ENCODE measurements around the gene MSL3B.
"Not testable (repeated sequence)": the region's sequence is repeated elsewhere in the genome, so short reads cannot be mapped to it uniquely, and the experiment has no call there.

The MSL3B gene

DNA sequence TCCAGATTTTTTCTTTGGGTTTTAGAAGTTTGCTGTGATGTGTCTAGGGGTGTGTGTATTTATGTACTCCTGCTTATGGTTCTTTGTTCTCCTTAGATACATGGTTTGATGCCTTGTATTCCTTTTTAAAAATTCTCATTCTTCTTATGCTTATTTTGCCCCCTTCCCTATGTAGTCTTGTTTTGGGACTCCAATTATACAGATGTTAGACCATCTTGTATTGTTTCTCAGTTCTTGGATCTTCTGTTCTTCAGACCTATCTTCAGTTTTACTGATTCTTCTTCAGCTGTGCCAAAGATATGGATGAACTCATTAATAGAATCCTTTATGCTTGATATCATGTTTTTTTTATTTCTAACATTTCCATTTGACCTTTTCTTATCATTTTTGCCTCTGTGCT is 14.2 kb upstream of the MSL3B start:
- H3K9me3 ChIP-seq (ENCODE audit: control insufficient read depth in 4 of 4, low read length in 3 of 4), result peaks cover 0 to 10% (median 6%) of the 10 kb centered on the region in 4 donors
- H3K9ac ChIP-seq (ENCODE audit: low read depth in 1 of 2, low read length in 2 of 2), result no peak overlapping the region
- no peak overlapping the region for H3K4me3 ChIP-seq (ENCODE audit: low read depth in 1 of 3, low read length in 3 of 3)
- TF ChIP-seq JUND (IDR thresholded peaks at IDR 0.05), result no peak
- no peak for TF ChIP-seq FOXA2 (IDR thresholded peaks at IDR 0.05)
- TF ChIP-seq, protein P1, sequence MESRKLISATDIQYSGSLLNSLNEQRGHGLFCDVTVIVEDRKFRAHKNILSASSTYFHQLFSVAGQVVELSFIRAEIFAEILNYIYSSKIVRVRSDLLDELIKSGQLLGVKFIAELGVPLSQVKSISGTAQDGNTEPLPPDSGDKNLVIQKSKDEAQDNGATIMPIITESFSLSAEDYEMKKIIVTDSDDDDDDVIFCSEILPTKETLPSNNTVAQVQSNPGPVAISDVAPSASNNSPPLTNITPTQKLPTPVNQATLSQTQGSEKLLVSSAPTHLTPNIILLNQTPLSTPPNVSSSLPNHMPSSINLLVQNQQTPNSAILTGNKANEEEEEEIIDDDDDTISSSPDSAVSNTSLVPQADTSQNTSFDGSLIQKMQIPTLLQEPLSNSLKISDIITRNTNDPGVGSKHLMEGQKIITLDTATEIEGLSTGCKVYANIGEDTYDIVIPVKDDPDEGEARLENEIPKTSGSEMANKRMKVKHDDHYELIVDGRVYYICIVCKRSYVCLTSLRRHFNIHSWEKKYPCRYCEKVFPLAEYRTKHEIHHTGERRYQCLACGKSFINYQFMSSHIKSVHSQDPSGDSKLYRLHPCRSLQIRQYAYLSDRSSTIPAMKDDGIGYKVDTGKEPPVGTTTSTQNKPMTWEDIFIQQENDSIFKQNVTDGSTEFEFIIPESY (IDR thresholded peaks at IDR 0.05), result no peak
- no peak for TF ChIP-seq HNF4A (conservative IDR thresholded peaks at IDR 0.05)
- TF ChIP-seq SP1 (IDR thresholded peaks at IDR 0.05), result no peak
- DNase-seq (ENCODE audit: low spot score), result no peak
- H3K27me3 ChIP-seq (ENCODE audit: control insufficient read depth in 4 of 4, insufficient read depth in 4 of 4, low read length in 3 of 4), result no peaks in the 10 kb centered on the region
- peaks cover 0 to 2% (median 0%) of the 10 kb centered on the region in 4 donors for H3K36me3 ChIP-seq (ENCODE audit: control insufficient read depth in 4 of 4, insufficient read depth in 3 of 4, low read depth in 1 of 4, low read length in 3 of 4)
- H3K27ac ChIP-seq (ENCODE audit: low read depth in 1 of 2, low read length in 2 of 2), result no peak overlapping the region
- H3K4me1 ChIP-seq (ENCODE audit: control insufficient read depth in 4 of 4, insufficient read depth in 4 of 4, low read length in 3 of 4), result no peaks in the 10 kb centered on the region

DNA sequence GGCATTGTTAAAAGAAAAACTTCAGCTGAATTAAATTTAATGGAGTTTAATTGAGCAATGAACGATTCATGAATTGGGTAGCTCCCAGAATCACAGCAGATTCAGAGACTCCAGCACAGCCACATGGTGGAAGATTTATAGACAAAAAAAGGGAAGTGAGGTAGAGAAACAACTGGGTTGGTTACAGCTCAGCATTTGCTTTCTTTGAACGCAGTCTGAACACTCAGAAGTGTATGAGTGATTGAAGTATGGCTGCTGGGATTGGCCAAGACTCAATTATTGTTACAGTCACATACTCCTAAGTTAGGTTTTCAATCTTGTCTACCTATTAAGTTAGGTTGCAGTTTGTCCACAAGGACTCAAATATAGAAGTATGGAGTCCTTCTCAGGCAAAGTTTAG is 3.9 kb upstream of the MSL3B start:
- H3K27me3 ChIP-seq (ENCODE audit: control insufficient read depth in 4 of 4, insufficient read depth in 4 of 4, low read length in 3 of 4); DNase-seq (ENCODE audit: low spot score): not testable (repeated sequence)
- WGBS, result 51% methylated on average over 2 of the region's 2 CpGs

DNA sequence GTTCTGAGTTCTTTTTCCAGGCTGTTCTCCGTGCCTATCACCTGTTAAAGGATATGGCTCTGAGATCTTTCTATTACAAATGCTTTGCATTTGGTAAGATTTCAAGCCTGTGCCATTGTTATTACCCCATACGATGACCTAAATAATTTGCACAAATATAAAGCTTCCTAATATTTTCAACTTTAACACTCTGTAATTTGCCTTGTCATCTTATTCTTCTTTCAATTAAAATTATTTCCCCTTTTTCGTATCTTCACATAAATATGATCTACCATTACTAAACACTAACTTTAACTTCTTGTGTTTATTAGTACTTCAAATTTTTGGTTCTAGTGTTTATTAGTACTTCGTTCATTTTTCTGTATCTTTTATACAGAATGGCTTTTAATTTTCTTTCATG is 3.2 kb upstream of the MSL3B start:
- no peaks in the 10 kb centered on the region for H3K36me3 ChIP-seq (ENCODE audit: control insufficient read depth in 4 of 4, insufficient read depth in 3 of 4, low read depth in 1 of 4, low read length in 3 of 4)
- H3K27ac ChIP-seq (ENCODE audit: low read depth in 1 of 2, low read length in 2 of 2), result no peak overlapping the region
- peaks cover 0 to 9% (median 0%) of the 10 kb centered on the region in 4 donors for H3K9me3 ChIP-seq (ENCODE audit: control insufficient read depth in 4 of 4, low read length in 3 of 4)
- 59% methylated on average over 4 of the region's 4 CpGs for WGBS
- DNase-seq (ENCODE audit: low spot score), result no peak
- no peak overlapping the region for H3K9ac ChIP-seq (ENCODE audit: low read depth in 1 of 2, low read length in 2 of 2)
- H3K4me3 ChIP-seq (ENCODE audit: low read depth in 1 of 3, low read length in 3 of 3), result no peak overlapping the region
- H3K27me3 ChIP-seq (ENCODE audit: control insufficient read depth in 4 of 4, insufficient read depth in 4 of 4, low read length in 3 of 4), result no peaks in the 10 kb centered on the region
- TF ChIP-seq REST (IDR thresholded peaks at IDR 0.05), result no peak
- TF ChIP-seq SP1 (IDR thresholded peaks at IDR 0.05), result no peak
- no peak for TF ChIP-seq GABPA (IDR thresholded peaks at IDR 0.05 in 1 of 2, conservative IDR thresholded peaks at IDR 0.05 in 1 of 2)
- no peak for TF ChIP-seq HNF4G (IDR thresholded peaks at IDR 0.05)
- TF ChIP-seq RXRA (IDR thresholded peaks at IDR 0.05), result no peak
- TF ChIP-seq, protein P1 (IDR thresholded peaks at IDR 0.05), result no peak
- TF ChIP-seq, protein P2, sequence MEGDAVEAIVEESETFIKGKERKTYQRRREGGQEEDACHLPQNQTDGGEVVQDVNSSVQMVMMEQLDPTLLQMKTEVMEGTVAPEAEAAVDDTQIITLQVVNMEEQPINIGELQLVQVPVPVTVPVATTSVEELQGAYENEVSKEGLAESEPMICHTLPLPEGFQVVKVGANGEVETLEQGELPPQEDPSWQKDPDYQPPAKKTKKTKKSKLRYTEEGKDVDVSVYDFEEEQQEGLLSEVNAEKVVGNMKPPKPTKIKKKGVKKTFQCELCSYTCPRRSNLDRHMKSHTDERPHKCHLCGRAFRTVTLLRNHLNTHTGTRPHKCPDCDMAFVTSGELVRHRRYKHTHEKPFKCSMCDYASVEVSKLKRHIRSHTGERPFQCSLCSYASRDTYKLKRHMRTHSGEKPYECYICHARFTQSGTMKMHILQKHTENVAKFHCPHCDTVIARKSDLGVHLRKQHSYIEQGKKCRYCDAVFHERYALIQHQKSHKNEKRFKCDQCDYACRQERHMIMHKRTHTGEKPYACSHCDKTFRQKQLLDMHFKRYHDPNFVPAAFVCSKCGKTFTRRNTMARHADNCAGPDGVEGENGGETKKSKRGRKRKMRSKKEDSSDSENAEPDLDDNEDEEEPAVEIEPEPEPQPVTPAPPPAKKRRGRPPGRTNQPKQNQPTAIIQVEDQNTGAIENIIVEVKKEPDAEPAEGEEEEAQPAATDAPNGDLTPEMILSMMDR (IDR thresholded peaks at IDR 0.05; ENCODE audit: low read depth, low read length, missing input control), result no peak
- TF ChIP-seq FOXA1 (IDR thresholded peaks at IDR 0.05), result no peak
- no peak for TF ChIP-seq RAD21 (IDR thresholded peaks at IDR 0.05)
- H3K4me1 ChIP-seq (ENCODE audit: control insufficient read depth in 4 of 4, insufficient read depth in 4 of 4, low read length in 3 of 4), result peaks cover 0 to 3% (median 0%) of the 10 kb centered on the region in 4 donors

More for the DNA sequence above, 3.9 kb upstream of the MSL3B start:
- H3K4me3 ChIP-seq (ENCODE audit: low read depth in 1 of 3, low read length in 3 of 3); H3K4me1 ChIP-seq (ENCODE audit: control insufficient read depth in 4 of 4, insufficient read depth in 4 of 4, low read length in 3 of 4); H3K27ac ChIP-seq (ENCODE audit: low read depth in 1 of 2, low read length in 2 of 2); H3K9me3 ChIP-seq (ENCODE audit: control insufficient read depth in 4 of 4, low read length in 3 of 4); H3K9ac ChIP-seq (ENCODE audit: low read depth in 1 of 2, low read length in 2 of 2); H3K36me3 ChIP-seq (ENCODE audit: control insufficient read depth in 4 of 4, insufficient read depth in 3 of 4, low read depth in 1 of 4, low read length in 3 of 4): not testable (repeated sequence)
